ENCODE results near the gene TEC. TPM values are rescaled to one million over a fixed set of nuclear protein-coding genes. Genes with fewer than 3 reads are reported as not detected.
A peak's percentile ranks its signal among the peaks of the same experiment; 100 is the strongest.

Gene TEC
- total RNA-seq, 5 donors from 2014 or later (not counting 1 experiment from before 2014, with no cell fraction given), result 1.7 to 5.4 (median 2.5) TPM

DNA sequence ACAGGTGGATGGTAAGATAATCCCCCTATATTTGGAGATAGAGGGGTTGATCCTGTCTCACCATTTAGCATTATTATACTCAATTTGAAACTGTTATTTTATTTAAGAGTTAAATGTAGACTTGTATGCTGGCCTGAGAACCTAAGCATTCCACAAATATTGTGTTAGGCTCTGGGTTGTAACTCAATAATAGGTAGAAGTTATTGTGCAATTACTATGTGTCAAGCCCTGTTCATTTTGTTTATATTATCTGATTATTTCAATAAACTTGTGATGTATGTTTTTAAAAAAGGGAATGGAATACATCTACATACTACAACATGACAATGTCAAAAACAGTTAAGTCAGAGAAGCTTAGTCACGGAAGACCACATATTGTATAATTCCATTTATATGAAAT lies 122.0 kb downstream of the TEC start:
- Mint-ChIP-seq H3K36me3 (peaks cover 13% of the 10 kb centered on the region), H3K27ac (no peak overlapping the region), H3K27me3 (no peaks in the 10 kb centered on the region), H3K9me3 (peaks cover 0 to 2% (median 0%) of the 10 kb centered on the region in 3 donors), H3K4me1 (no peaks in the 10 kb centered on the region), H3K4me3 (no peak overlapping the region)
- DNase-seq (no peak), ATAC-seq (replicated peaks in 1 of 4) (no peak)
- no CpG with 5 or more reads among the region's 1 CpG for WGBS (ENCODE audit: insufficient coverage)
- Histone ChIP-seq H3K4me3 (ENCODE audit: control insufficient read depth in 1 of 2, extremely low read depth in 1 of 2, low read length in 1 of 2) (no peak overlapping the region), H3K36me3 (ENCODE audit: control insufficient read depth in 2 of 2, extremely low read depth in 1 of 2, insufficient read depth in 1 of 2, low read length in 1 of 2) (no peaks in the 10 kb centered on the region), H3K9me3 (no peaks in the 10 kb centered on the region), H3K27ac (ENCODE audit: low read length) (no peak overlapping the region), H3K4me1 (ENCODE audit: control insufficient read depth in 1 of 2, extremely low read depth in 1 of 2, insufficient read depth in 2 of 2, low read length in 2 of 2) (no peaks in the 10 kb centered on the region), H3K27me3 (replicated peaks in 1 of 2; ENCODE audit: control insufficient read depth in 2 of 2, extremely low read depth in 1 of 2, insufficient read depth in 2 of 2, low read length in 1 of 2) (no peaks in the 10 kb centered on the region)
- ChIA-PET CTCF (no interaction called here), POLR2A (interaction anchor here in 1 of 2 donors (0.7 kb wide), 1 partner anchor 397 kb away, joined by 3 read pairs; no protein-coding TSS in a partner anchor)

GRCh38 chr4:48141048-48141447 lies 128.6 kb downstream of the TEC start:
- DNase-seq, result peak in 1 of 35 experiments; percentile 72
- CTCF ChIA-PET, result interaction anchor here (1.0 to 3.9 kb wide), 5 partner anchors 10 to 108 kb away, joined by 3 to 77 read pairs (median 4); no protein-coding TSS in a partner anchor
- no peak overlapping the region for H3K27ac Mint-ChIP-seq
- POLR2A ChIA-PET, result no interaction called here
- H3K27me3 Mint-ChIP-seq, result no peaks in the 10 kb centered on the region
- H3K36me3 Mint-ChIP-seq, result peaks cover 2% of the 10 kb centered on the region
- no peak overlapping the region for H3K27ac ChIP-seq (ENCODE audit: low read length)
- H3K4me1 Mint-ChIP-seq, result peaks cover 50 to 53% (median 51%) of the 10 kb centered on the region in 3 donors
- no peak overlapping the region for H3K4me3 ChIP-seq (ENCODE audit: control insufficient read depth in 1 of 2, extremely low read depth in 1 of 2, low read length in 1 of 2)
- no CpG with 5 or more reads among the region's 2 CpGs for WGBS (ENCODE audit: insufficient coverage)
- peaks cover 39 to 46% of the 10 kb centered on the region in 2 experiments for H3K4me1 ChIP-seq (ENCODE audit: control insufficient read depth in 1 of 2, extremely low read depth in 1 of 2, insufficient read depth in 2 of 2, low read length in 2 of 2)
- no peaks in the 10 kb centered on the region for H3K36me3 ChIP-seq (ENCODE audit: control insufficient read depth in 2 of 2, extremely low read depth in 1 of 2, insufficient read depth in 1 of 2, low read length in 1 of 2)
- H3K9me3 Mint-ChIP-seq, result no peaks in the 10 kb centered on the region
- ATAC-seq (replicated peaks in 1 of 4), result peak in 1 of 4 experiments; percentile 20
- H3K27me3 ChIP-seq (replicated peaks in 1 of 2; ENCODE audit: control insufficient read depth in 2 of 2, extremely low read depth in 1 of 2, insufficient read depth in 2 of 2, low read length in 1 of 2), result no peaks in the 10 kb centered on the region
- H3K4me3 Mint-ChIP-seq, result no peak overlapping the region
- no peaks in the 10 kb centered on the region for H3K9me3 ChIP-seq

DNA sequence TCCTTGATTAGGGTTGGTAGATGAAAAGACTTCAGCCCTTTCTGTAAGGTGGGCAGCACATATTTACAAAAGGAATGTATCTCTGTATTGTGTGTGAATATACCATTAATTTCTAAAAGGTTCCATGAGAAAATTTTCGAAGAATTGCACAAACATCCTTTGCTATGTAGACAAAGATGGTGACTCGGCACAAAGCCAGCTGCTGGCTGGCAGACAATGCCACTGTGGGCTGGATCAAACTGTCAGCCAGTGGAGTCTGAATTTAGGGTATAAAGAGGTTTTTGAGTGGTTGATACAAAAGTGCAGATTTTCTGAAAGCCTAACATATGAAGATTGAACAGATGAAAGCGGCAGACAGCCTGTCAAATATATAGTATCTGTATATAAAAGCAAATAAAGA lies 129.9 kb downstream of the TEC start:
- Mint-ChIP-seq H3K27me3 (no peaks in the 10 kb centered on the region), H3K4me3 (peak overlapping the region in 2 of 3 donors; percentile 51 to 74), H3K36me3 (peaks cover 2% of the 10 kb centered on the region), H3K27ac (peak overlapping the region; percentile 98 to 99), H3K4me1 (peaks cover 63 to 67% (median 65%) of the 10 kb centered on the region in 3 donors), H3K9me3 (no peaks in the 10 kb centered on the region)
- Histone ChIP-seq H3K9me3 (no peaks in the 10 kb centered on the region), H3K4me1 (ENCODE audit: control insufficient read depth in 1 of 2, extremely low read depth in 1 of 2, insufficient read depth in 2 of 2, low read length in 2 of 2) (peaks cover 51 to 60% of the 10 kb centered on the region in 2 experiments), H3K27ac (ENCODE audit: low read length) (peak overlapping the region; percentile 78), H3K36me3 (ENCODE audit: control insufficient read depth in 2 of 2, extremely low read depth in 1 of 2, insufficient read depth in 1 of 2, low read length in 1 of 2) (no peaks in the 10 kb centered on the region), H3K4me3 (ENCODE audit: control insufficient read depth in 1 of 2, extremely low read depth in 1 of 2, low read length in 1 of 2) (no peak overlapping the region), H3K27me3 (replicated peaks in 1 of 2; ENCODE audit: control insufficient read depth in 2 of 2, extremely low read depth in 1 of 2, insufficient read depth in 2 of 2, low read length in 1 of 2) (no peaks in the 10 kb centered on the region)
- ChIA-PET CTCF (interaction anchor here (0.6 to 3.9 kb wide), 17 partner anchors 8 to 232 kb away, joined by 3 to 77 read pairs (median 5); no protein-coding TSS in a partner anchor), POLR2A (interaction anchor here (0.6 to 1.1 kb wide), 4 partner anchors 9 to 55 kb away, joined by 3 to 4 read pairs (median 3); no protein-coding TSS in a partner anchor)
- no peak for ATAC-seq (replicated peaks in 1 of 4)
- no CpG with 5 or more reads among the region's 3 CpGs for WGBS (ENCODE audit: insufficient coverage)
- peak in 31 of 35 experiments; percentile 17 to 62 (median 43) for DNase-seq

- peaks cover 53 to 64% of the 10 kb centered on the region in 2 experiments for H3K4me1 ChIP-seq (ENCODE audit: control insufficient read depth in 1 of 2, extremely low read depth in 1 of 2, insufficient read depth in 2 of 2, low read length in 2 of 2)
- 38% methylated on average over 2 of the region's 3 CpGs for WGBS (ENCODE audit: insufficient coverage)
- H3K4me1 Mint-ChIP-seq, result peaks cover 71 to 74% (median 72%) of the 10 kb centered on the region in 3 donors
- peak overlapping the region; percentile 78 for H3K27ac ChIP-seq (ENCODE audit: low read length)
- peak in 31 of 35 experiments; percentile 14 to 80 (median 44) for DNase-seq
- H3K4me3 Mint-ChIP-seq, result peak overlapping the region; percentile 51 to 74 (median 71)
- ChIA-PET POLR2A (interaction anchor here (0.8 to 1.1 kb wide), 4 partner anchors 8 to 52 kb away, joined by 3 to 4 read pairs (median 3); no protein-coding TSS in a partner anchor), CTCF (interaction anchor here (0.5 to 3.9 kb wide), 17 partner anchors 7 to 779 kb away, joined by 3 to 77 read pairs (median 4); no protein-coding TSS in a partner anchor)
- no peaks in the 10 kb centered on the region for H3K9me3 ChIP-seq
- peak overlapping the region; percentile 98 to 99 for H3K27ac Mint-ChIP-seq
- H3K27me3 ChIP-seq (replicated peaks in 1 of 2; ENCODE audit: control insufficient read depth in 2 of 2, extremely low read depth in 1 of 2, insufficient read depth in 2 of 2, low read length in 1 of 2), result no peaks in the 10 kb centered on the region
- no peaks in the 10 kb centered on the region for H3K9me3 Mint-ChIP-seq
- H3K27me3 Mint-ChIP-seq, result no peaks in the 10 kb centered on the region
- peak overlapping the region in 1 of 2 donors; percentile 1 for H3K4me3 ChIP-seq (ENCODE audit: control insufficient read depth in 1 of 2, extremely low read depth in 1 of 2, low read length in 1 of 2)
- no peaks in the 10 kb centered on the region for H3K36me3 ChIP-seq (ENCODE audit: control insufficient read depth in 2 of 2, extremely low read depth in 1 of 2, insufficient read depth in 1 of 2, low read length in 1 of 2)
- H3K36me3 Mint-ChIP-seq, result no peaks in the 10 kb centered on the region
- peak; percentile 55 to 82 (median 66) for ATAC-seq (replicated peaks in 1 of 4)
These were observed 130.7 kb downstream of the TEC start for GRCh38 chr4:48138936-48139335.

- H3K27ac ChIP-seq (ENCODE audit: low read length), result peak overlapping the region; percentile 78
- 63% methylated on average over 2 of the region's 7 CpGs for WGBS (ENCODE audit: insufficient coverage)
These were observed 131.1 kb downstream of the TEC start for GRCh38 chr4:48138511-48138910.

DNA sequence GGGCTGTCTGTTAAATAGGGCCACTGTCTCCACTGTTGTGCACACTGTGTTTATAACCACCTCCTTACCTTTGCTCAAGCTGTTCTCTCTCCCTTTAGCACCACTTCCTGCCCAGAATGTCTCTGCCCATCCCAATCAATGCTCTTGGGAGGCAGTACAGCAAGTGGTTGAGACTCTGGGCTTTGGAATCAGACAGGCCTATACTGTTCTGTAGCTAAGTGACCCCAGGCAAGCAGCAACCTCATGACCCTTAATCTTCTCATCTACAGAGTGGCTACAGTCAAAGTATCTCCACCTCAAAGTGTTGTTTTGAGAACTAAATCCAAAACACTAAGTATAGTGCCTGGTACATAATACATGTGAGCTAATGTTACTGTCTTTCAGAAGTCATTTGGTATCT lies 131.8 kb downstream of the TEC start:
- DNase-seq, result peak in 10 of 35 experiments; percentile 6 to 48 (median 25)
- Histone ChIP-seq H3K4me3 (ENCODE audit: control insufficient read depth in 1 of 2, extremely low read depth in 1 of 2, low read length in 1 of 2) (peak overlapping the region; percentile 3 to 33), H3K27ac (ENCODE audit: low read length) (peak overlapping the region; percentile 78), H3K9me3 (no peaks in the 10 kb centered on the region), H3K27me3 (replicated peaks in 1 of 2; ENCODE audit: control insufficient read depth in 2 of 2, extremely low read depth in 1 of 2, insufficient read depth in 2 of 2, low read length in 1 of 2) (no peaks in the 10 kb centered on the region), H3K36me3 (ENCODE audit: control insufficient read depth in 2 of 2, extremely low read depth in 1 of 2, insufficient read depth in 1 of 2, low read length in 1 of 2) (no peaks in the 10 kb centered on the region), H3K4me1 (ENCODE audit: control insufficient read depth in 1 of 2, extremely low read depth in 1 of 2, insufficient read depth in 2 of 2, low read length in 2 of 2) (peaks cover 53 to 64% of the 10 kb centered on the region in 2 experiments)
- ChIA-PET CTCF (interaction anchor here (0.8 to 3.9 kb wide), 6 partner anchors 9 to 104 kb away, joined by 3 to 77 read pairs (median 17); no protein-coding TSS in a partner anchor), POLR2A (interaction anchor here (0.7 to 1.1 kb wide), 4 partner anchors 9 to 213 kb away, joined by 3 to 7 read pairs (median 4); no protein-coding TSS in a partner anchor)
- Mint-ChIP-seq H3K4me1 (peaks cover 74 to 75% (median 74%) of the 10 kb centered on the region in 3 donors), H3K36me3 (no peaks in the 10 kb centered on the region), H3K27me3 (no peaks in the 10 kb centered on the region), H3K9me3 (no peaks in the 10 kb centered on the region), H3K4me3 (peak overlapping the region; percentile 51 to 74 (median 71)), H3K27ac (peak overlapping the region; percentile 98 to 99)
- peak; percentile 32 to 53 (median 48) for ATAC-seq (replicated peaks in 1 of 4)

More at GRCh38 chr4:48138511-48138910, 131.1 kb downstream of the TEC start:
- Histone ChIP-seq H3K4me3 (ENCODE audit: control insufficient read depth in 1 of 2, extremely low read depth in 1 of 2, low read length in 1 of 2) (peak overlapping the region; percentile 1 to 19), H3K9me3 (no peaks in the 10 kb centered on the region), H3K4me1 (ENCODE audit: control insufficient read depth in 1 of 2, extremely low read depth in 1 of 2, insufficient read depth in 2 of 2, low read length in 2 of 2) (peaks cover 53 to 64% of the 10 kb centered on the region in 2 experiments), H3K36me3 (ENCODE audit: control insufficient read depth in 2 of 2, extremely low read depth in 1 of 2, insufficient read depth in 1 of 2, low read length in 1 of 2) (no peaks in the 10 kb centered on the region), H3K27me3 (replicated peaks in 1 of 2; ENCODE audit: control insufficient read depth in 2 of 2, extremely low read depth in 1 of 2, insufficient read depth in 2 of 2, low read length in 1 of 2) (no peaks in the 10 kb centered on the region)
- ATAC-seq (replicated peaks in 1 of 4) (peak in 1 of 4 experiments; percentile 21), DNase-seq (peak in 2 of 35 experiments; percentile 17 to 43)
- Mint-ChIP-seq H3K27me3 (no peaks in the 10 kb centered on the region), H3K9me3 (no peaks in the 10 kb centered on the region), H3K27ac (peak overlapping the region; percentile 98 to 99), H3K4me1 (peaks cover 74 to 75% (median 74%) of the 10 kb centered on the region in 3 donors), H3K36me3 (no peaks in the 10 kb centered on the region), H3K4me3 (peak overlapping the region; percentile 51 to 74 (median 71))
- CTCF ChIA-PET, result interaction anchor here (0.5 to 3.9 kb wide), 16 partner anchors 7 to 779 kb away, joined by 3 to 77 read pairs (median 7); no protein-coding TSS in a partner anchor
- POLR2A ChIA-PET, result interaction anchor here (0.6 to 1.1 kb wide), 5 partner anchors 9 to 24 kb away, joined by 3 to 7 read pairs (median 3); no protein-coding TSS in a partner anchor

Measured in T-cell (primary cell).